ENCODE measurements around the gene IP6K2.

The IP6K2 gene

GRCh38 chr3:48656841-48657281 is 60.2 kb downstream of the IP6K2 start:
- H4K20me1 ChIP-seq (ENCODE audit: insufficient read depth, low read length), result no peaks in the 10 kb centered on the region
- H3K4me2 ChIP-seq (ENCODE audit: low read length), result peak overlapping the region; percentile 60
- H3K9ac ChIP-seq (ENCODE audit: low read length), result peak overlapping the region; percentile 56
- no peak overlapping the region for H2AFZ ChIP-seq (ENCODE audit: low read length)
- TF ChIP-seq EZH2 (IDR thresholded peaks at IDR 0.05; ENCODE audit: borderline replicate concordance, low read length) (no peak), CTCF (IDR thresholded peaks at IDR 0.05; ENCODE audit: low read length) (no peak)
- H3K36me3 ChIP-seq (ENCODE audit: insufficient read depth, low read length), result no peaks in the 10 kb centered on the region
- peaks cover 18% of the 10 kb centered on the region for H3K4me1 ChIP-seq (ENCODE audit: insufficient read depth, low read length, severe bottlenecking)
- H3K4me3 ChIP-seq (ENCODE audit: low read depth, low read length, poor library complexity, severe bottlenecking), result peak overlapping the region; percentile 59
- H3K79me2 ChIP-seq (ENCODE audit: insufficient read depth, low read length), result no peaks in the 10 kb centered on the region
- H3K9me3 ChIP-seq (ENCODE audit: low read length), result no peaks in the 10 kb centered on the region
- peak overlapping the region; percentile 60 for H3K27ac ChIP-seq (ENCODE audit: low read depth, low read length, poor library complexity, severe bottlenecking)
- no peaks in the 10 kb centered on the region for H3F3A ChIP-seq (ENCODE audit: insufficient read depth, low read length)
- no peaks in the 10 kb centered on the region for H3K27me3 ChIP-seq (ENCODE audit: insufficient read depth, low read length)
- no peaks in the 10 kb centered on the region for H3K9me2 ChIP-seq (ENCODE audit: low read depth, low read length)

GRCh38 chr3:48656061-48656840 is 60.8 kb downstream of the IP6K2 start:
- Histone ChIP-seq H3K79me2 (ENCODE audit: insufficient read depth, low read length) (no peaks in the 10 kb centered on the region), H3K36me3 (ENCODE audit: insufficient read depth, low read length) (no peaks in the 10 kb centered on the region), H3K9me3 (ENCODE audit: low read length) (no peaks in the 10 kb centered on the region), H3K9ac (ENCODE audit: low read length) (peak overlapping the region; percentile 56), H3K27ac (ENCODE audit: low read depth, low read length, poor library complexity, severe bottlenecking) (peak overlapping the region; percentile 60), H3K9me2 (ENCODE audit: low read depth, low read length) (no peaks in the 10 kb centered on the region), H3K4me1 (ENCODE audit: insufficient read depth, low read length, severe bottlenecking) (peaks cover 16% of the 10 kb centered on the region), H3K27me3 (ENCODE audit: insufficient read depth, low read length) (no peaks in the 10 kb centered on the region), H3F3A (ENCODE audit: insufficient read depth, low read length) (no peaks in the 10 kb centered on the region), H4K20me1 (ENCODE audit: insufficient read depth, low read length) (no peaks in the 10 kb centered on the region), H3K4me2 (ENCODE audit: low read length) (peak overlapping the region; percentile 60), H2AFZ (ENCODE audit: low read length) (no peak overlapping the region), H3K4me3 (ENCODE audit: low read depth, low read length, poor library complexity, severe bottlenecking) (peak overlapping the region; percentile 59)
- TF ChIP-seq EZH2 (IDR thresholded peaks at IDR 0.05; ENCODE audit: borderline replicate concordance, low read length) (no peak), CTCF (IDR thresholded peaks at IDR 0.05; ENCODE audit: low read length) (peak; percentile 71)

- Histone ChIP-seq H3F3A (ENCODE audit: insufficient read depth, low read length) (no peaks in the 10 kb centered on the region), H3K9me3 (ENCODE audit: low read length) (no peaks in the 10 kb centered on the region), H3K4me3 (ENCODE audit: low read depth, low read length, poor library complexity, severe bottlenecking) (peak overlapping the region; percentile 59), H3K4me1 (ENCODE audit: insufficient read depth, low read length, severe bottlenecking) (peaks cover 16% of the 10 kb centered on the region), H3K27me3 (ENCODE audit: insufficient read depth, low read length) (no peaks in the 10 kb centered on the region), H3K79me2 (ENCODE audit: insufficient read depth, low read length) (no peaks in the 10 kb centered on the region), H3K27ac (ENCODE audit: low read depth, low read length, poor library complexity, severe bottlenecking) (peak overlapping the region; percentile 22), H2AFZ (ENCODE audit: low read length) (no peak overlapping the region), H3K9me2 (ENCODE audit: low read depth, low read length) (no peaks in the 10 kb centered on the region), H3K9ac (ENCODE audit: low read length) (peak overlapping the region; percentile 56), H3K4me2 (ENCODE audit: low read length) (peak overlapping the region; percentile 60), H4K20me1 (ENCODE audit: insufficient read depth, low read length) (no peaks in the 10 kb centered on the region), H3K36me3 (ENCODE audit: insufficient read depth, low read length) (no peaks in the 10 kb centered on the region)
- no peak for TF ChIP-seq EZH2 (IDR thresholded peaks at IDR 0.05; ENCODE audit: borderline replicate concordance, low read length)
- TF ChIP-seq CTCF (IDR thresholded peaks at IDR 0.05; ENCODE audit: low read length), result no peak
Measured at GRCh38 chr3:48655606-48656005, 61.4 kb downstream of the IP6K2 start.
